Neural cell (in vitro differentiated cells): Measurements from ENCODE around the gene GNG14. TPM values are rescaled to one million over a fixed set of nuclear protein-coding genes. Genes with fewer than 3 reads are reported as not detected.
"Not testable (repeated sequence)": the region's sequence is repeated elsewhere in the genome, so short reads cannot be mapped to it uniquely, and the experiment has no call there.

Source experiments
- H2AFZ ChIP-seq: fragments of 200-600, 300-800 bp; sonication (generic), shearing (Covaris generic); 2 replicates; pipeline ENCODE4 v1.6.0; 2014; ENCODE audit warnings: low read depth, mild to moderate bottlenecking, antibody characterized with exemption, low read length, moderate library complexity
- H3F3A ChIP-seq: fragments of 200-600 bp; shearing (Covaris generic); 2 replicates; pipeline ENCODE4 v1.6.1; 2016; ENCODE audit warnings: mild to moderate bottlenecking, moderate library complexity, mixed read lengths, antibody characterized with exemption, low read length; ENCODE audit not compliant: insufficient read depth, poor library complexity, severe bottlenecking
- H3K27ac ChIP-seq: fragments of 200-600, 300-800 bp; sonication (generic), shearing (Covaris generic); 2 replicates; pipeline ENCODE4 v1.5.1; 2014; ENCODE audit warnings: mild to moderate bottlenecking, low read length, moderate library complexity
- H3K27me3 ChIP-seq: fragments of 300-800, 200-600 bp; sonication (generic), shearing (Covaris generic); 2 replicates; pipeline ENCODE4 v1.6.0; 2014; ENCODE audit warnings: mild to moderate bottlenecking, low read depth, low read length, moderate library complexity; ENCODE audit not compliant: insufficient read depth
- H3K36me3 ChIP-seq: fragments of 300-800, 200-600 bp; sonication (generic), shearing (Covaris generic); 2 replicates; pipeline ENCODE4 v1.5.1; 2014; ENCODE audit warnings: mild to moderate bottlenecking, antibody characterized with exemption, low read length, moderate library complexity; ENCODE audit not compliant: insufficient read depth
- H3K4me2 ChIP-seq: fragments of 300-800, 200-600 bp; sonication (generic), shearing (Covaris generic); 2 replicates; pipeline ENCODE4 v1.6.0; 2014; ENCODE audit warnings: mild to moderate bottlenecking, low read length
- H3K4me3 ChIP-seq: fragments of 300-800, 200-600 bp; sonication (generic), shearing (Covaris generic); 2 replicates; pipeline ENCODE4 v1.5.1; 2014; ENCODE audit warnings: mild to moderate bottlenecking, low read length, moderate library complexity
- H3K79me2 ChIP-seq: fragments of 200-600 bp; shearing (Covaris generic); replicated peaks from 2 replicates; pipeline ENCODE4 v1.6.0; 2014; ENCODE audit warnings: mild to moderate bottlenecking, low read length, moderate library complexity; ENCODE audit not compliant: insufficient read depth
- H3K9ac ChIP-seq: fragments of 300-800, 200-600 bp; sonication (generic), shearing (Covaris generic); 2 replicates; pipeline ENCODE4 v1.6.1; 2016; ENCODE audit warnings: mild to moderate bottlenecking, low read length, mixed read lengths
- H3K9me2 ChIP-seq: fragments of 200-600 bp; shearing (Covaris generic); 2 replicates; pipeline ENCODE4 v1.6.1; 2016; ENCODE audit warnings: mild to moderate bottlenecking, low read length, mixed read lengths; ENCODE audit not compliant: insufficient read depth
- H3K9me3 ChIP-seq: fragments of 200-600, 300-800 bp; sonication (generic), shearing (Covaris generic); 2 replicates; pipeline ENCODE4 v1.6.1; 2016; ENCODE audit warnings: mild to moderate bottlenecking, mixed run types, low read length, moderate library complexity, mixed read lengths
- H4K20me1 ChIP-seq: fragments of 200-600 bp; shearing (Covaris generic); 2 replicates; pipeline ENCODE4 v1.6.1; 2016; ENCODE audit warnings: mild to moderate bottlenecking, mixed run types; ENCODE audit not compliant: insufficient read depth
- EP300 ChIP-seq: fragments of 450-650 bp; conservative IDR thresholded peaks from 2 replicates; pipeline ENCODE4 v1.6.1; 2014; ENCODE audit warnings: antibody characterized with exemption, mild to moderate bottlenecking, moderate library complexity; ENCODE audit not compliant: poor library complexity, severe bottlenecking
- EZH2 ChIP-seq: fragments of 200-600, 300-800 bp; shearing (Covaris generic), sonication (generic); IDR thresholded peaks from 2 replicates; pipeline ENCODE4 v1.6.1; 2014; ENCODE audit warnings: antibody characterized with exemption, low read length, borderline replicate concordance, mild to moderate bottlenecking; ENCODE audit not compliant: insufficient read depth, poor library complexity, severe bottlenecking
- MXI1 ChIP-seq: fragments of 450-650 bp; conservative IDR thresholded peaks from 2 replicates; pipeline ENCODE4 v1.6.1; 2014; ENCODE audit warnings: antibody characterized with exemption, mild to moderate bottlenecking; ENCODE audit not compliant: poor library complexity, severe bottlenecking
- POLR2AphosphoS5 ChIP-seq: IDR thresholded peaks from 2 replicates; pipeline ENCODE4 v1.6.1; 2012
- RAD21 ChIP-seq: fragments of 450-650 bp; conservative IDR thresholded peaks from 2 replicates; pipeline ENCODE4 v1.6.1; 2014; ENCODE audit warnings: antibody characterized with exemption, mild to moderate bottlenecking, moderate library complexity
- REST ChIP-seq: IDR thresholded peaks from 2 replicates; pipeline ENCODE4 v1.6.1; 2012; ENCODE audit warnings: borderline replicate concordance
- SMC3 ChIP-seq: fragments of 450-650 bp; conservative IDR thresholded peaks from 2 replicates; pipeline ENCODE4 v1.6.1; 2014; ENCODE audit warnings: antibody characterized with exemption, mild to moderate bottlenecking, moderate library complexity; ENCODE audit not compliant: poor library complexity
- TAF1 ChIP-seq: IDR thresholded peaks from 2 replicates; pipeline ENCODE4 v1.6.1; 2012; ENCODE audit warnings: low read depth
- polyA plus RNA-seq: library from polyadenylated mRNA; depleted of rRNA; stranded (reverse); fragments of >200 nt; gene quantifications from 2 replicates; pipeline ENCODE4 v1.2.3, GENCODE V29; 2014
- TF ChIP-seq, protein P1 (sequence below): fragments of 450-650 bp; IDR thresholded peaks from 2 replicates; pipeline ENCODE4 v1.5.1; 2014; ENCODE audit warnings: antibody characterized with exemption, mild to moderate bottlenecking, moderate library complexity; ENCODE audit not compliant: poor library complexity, severe bottlenecking

The GNG14 gene
- polyA plus RNA-seq, 1 donor from 2014 or later, result not detected

GRCh38 chr19:12696366-12697335 lies 8.9 kb downstream of the GNG14 start, which contains the start of gene FBXW9:
Gene FBXW9, minus strand, starts transcription at chr19:12696631. Its CDS starts 50 bp downstream, at chr19:12696581.
- TF ChIP-seq POLR2AphosphoS5 (peak; percentile 93), TAF1 (no peak), REST (no peak), MXI1 (peak; percentile 99), EZH2 (no peak), SMC3 (peak; percentile 45), RAD21 (peak; percentile 27), EP300 (peak; percentile 57)
- TF ChIP-seq, protein P1, sequence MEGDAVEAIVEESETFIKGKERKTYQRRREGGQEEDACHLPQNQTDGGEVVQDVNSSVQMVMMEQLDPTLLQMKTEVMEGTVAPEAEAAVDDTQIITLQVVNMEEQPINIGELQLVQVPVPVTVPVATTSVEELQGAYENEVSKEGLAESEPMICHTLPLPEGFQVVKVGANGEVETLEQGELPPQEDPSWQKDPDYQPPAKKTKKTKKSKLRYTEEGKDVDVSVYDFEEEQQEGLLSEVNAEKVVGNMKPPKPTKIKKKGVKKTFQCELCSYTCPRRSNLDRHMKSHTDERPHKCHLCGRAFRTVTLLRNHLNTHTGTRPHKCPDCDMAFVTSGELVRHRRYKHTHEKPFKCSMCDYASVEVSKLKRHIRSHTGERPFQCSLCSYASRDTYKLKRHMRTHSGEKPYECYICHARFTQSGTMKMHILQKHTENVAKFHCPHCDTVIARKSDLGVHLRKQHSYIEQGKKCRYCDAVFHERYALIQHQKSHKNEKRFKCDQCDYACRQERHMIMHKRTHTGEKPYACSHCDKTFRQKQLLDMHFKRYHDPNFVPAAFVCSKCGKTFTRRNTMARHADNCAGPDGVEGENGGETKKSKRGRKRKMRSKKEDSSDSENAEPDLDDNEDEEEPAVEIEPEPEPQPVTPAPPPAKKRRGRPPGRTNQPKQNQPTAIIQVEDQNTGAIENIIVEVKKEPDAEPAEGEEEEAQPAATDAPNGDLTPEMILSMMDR, result peak; percentile 26
- no peaks in the 10 kb centered on the region for H3K9me2 ChIP-seq
- H2AFZ ChIP-seq, result peak within 1 kb of the TSS; percentile 66
- no peaks in the 10 kb centered on the region for H3K9me3 ChIP-seq
- no peaks in the 10 kb centered on the region for H4K20me1 ChIP-seq
- H3K27me3 ChIP-seq, result no peaks in the 10 kb centered on the region
- H3F3A ChIP-seq, result peaks cover 5% of the 10 kb centered on the region
- H3K36me3 ChIP-seq, result no peaks in the 10 kb centered on the region
- H3K9ac ChIP-seq, result peak within 1 kb of the TSS; percentile 76
- peak within 1 kb of the TSS; percentile 88 for H3K27ac ChIP-seq
- peak within 1 kb of the TSS; percentile 99 for H3K4me3 ChIP-seq
- H3K4me2 ChIP-seq, result peak within 1 kb of the TSS; percentile 65
- no peaks in the 10 kb centered on the region for H3K79me2 ChIP-seq

DNA sequence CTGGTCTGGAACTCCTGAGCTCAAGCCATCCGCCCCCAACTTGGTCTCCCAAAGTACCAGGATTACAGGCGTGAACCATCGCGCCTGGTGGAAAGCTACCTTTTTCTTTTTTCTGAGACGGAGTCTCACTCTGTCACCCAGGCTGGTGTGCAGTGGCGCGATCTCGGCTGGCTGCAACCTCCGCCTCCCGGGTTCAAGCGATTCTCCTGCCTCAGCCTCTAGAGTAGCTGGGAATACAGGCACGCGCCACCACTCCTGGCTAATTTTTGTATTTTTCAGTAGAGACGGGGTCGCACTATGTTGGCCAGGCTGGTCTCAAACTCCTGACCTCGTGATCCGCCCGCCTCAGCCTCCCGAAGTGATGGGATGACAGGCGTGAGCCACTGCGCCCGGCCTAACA lies 9.6 kb downstream of the GNG14 start:
- peak overlapping the region; percentile 76 for H3K9ac ChIP-seq
- H3K9me3 ChIP-seq, H3K9me2 ChIP-seq, H3K4me3 ChIP-seq, H3K4me2 ChIP-seq, H3K36me3 ChIP-seq, H3K79me2 ChIP-seq, H4K20me1 ChIP-seq, H3F3A ChIP-seq, H3K27me3 ChIP-seq, H3K27ac ChIP-seq, H2AFZ ChIP-seq: not testable (repeated sequence)
